Caco-2 (cell line): ENCODE measurements around the gene KRT85. TPM values are rescaled to one million over a fixed set of nuclear protein-coding genes. Genes with fewer than 3 reads are reported as not detected.
A peak's percentile ranks its signal among the peaks of the same experiment; 100 is the strongest.

Experiments used
- BruUV-seq: library from RNA; stranded (reverse); fragments of 400-500 nt; replicated peaks from 2 replicates; lab custom pipeline; 2021; lab: Mats Ljungman, UMichigan
- CTCF ChIA-PET: fragments of 300-600 bp; sonication (Branson Sonifier 250); formaldehyde crosslinking; loops from one replicate; lab custom pipeline; 2022; ENCODE audit warnings: antibody characterized with exemption; lab: Charles Lee
- POLR2A ChIA-PET: fragments of 300-600 bp; sonication (Branson Sonifier 250); formaldehyde crosslinking; loops from one replicate; lab custom pipeline; 2022; ENCODE audit warnings: antibody characterized with exemption; lab: Charles Lee
- DNase-seq, 2 experiments: peaks; one replicate each; pipeline versions ENCODE4 v3.0.0 to v3.0.0-alpha.2; 2020 to 2022
- H3K27me3 ChIP-seq: replicated peaks from 2 replicates; pipeline ENCODE4 v1.6.0; 2011; ENCODE audit warnings: low read length; ENCODE audit not compliant: control insufficient read depth, insufficient read depth
- H3K36me3 ChIP-seq: 2 replicates; pipeline ENCODE4 v1.5.1; 2011; ENCODE audit warnings: low read length; ENCODE audit not compliant: control insufficient read depth, insufficient read depth
- H3K4me1 ChIP-seq: fragments of 250-450 bp; sonication (Bioruptor Pico); 2 replicates; pipeline ENCODE4 v1.5.1; 2020; ENCODE audit warnings: mild to moderate bottlenecking
- H3K4me3 ChIP-seq: 2 replicates; pipeline ENCODE4 v1.5.1; 2011; ENCODE audit warnings: low read depth, mild to moderate bottlenecking, control low read depth, low read length
- H3K9me3 ChIP-seq: fragments of 250-450 bp; sonication (Bioruptor Pico); 2 replicates; pipeline ENCODE4 v1.5.1; 2020; ENCODE audit warnings: mild to moderate bottlenecking, moderate library complexity
- H3K27ac Mint-ChIP-seq: one replicate; pipeline ENCODE4 v1.8.0; 2022; ENCODE audit warnings: mixed read lengths; ENCODE audit not compliant: unreplicated experiment
- H3K27me3 Mint-ChIP-seq: one replicate; pipeline ENCODE4 v1.8.0; 2022; ENCODE audit warnings: mixed read lengths; ENCODE audit not compliant: insufficient read depth, unreplicated experiment
- H3K36me3 Mint-ChIP-seq: one replicate; pipeline ENCODE4 v1.8.0; 2022; ENCODE audit warnings: mild to moderate bottlenecking, mixed read lengths; ENCODE audit not compliant: insufficient read depth, unreplicated experiment
- H3K4me1 Mint-ChIP-seq: one replicate; pipeline ENCODE4 v1.8.0; 2022; ENCODE audit warnings: low read depth, mixed read lengths; ENCODE audit not compliant: unreplicated experiment
- H3K4me3 Mint-ChIP-seq: one replicate; pipeline ENCODE4 v1.8.0; 2022; ENCODE audit warnings: mild to moderate bottlenecking, moderate library complexity, mixed read lengths; ENCODE audit not compliant: unreplicated experiment
- H3K9me3 Mint-ChIP-seq: one replicate; pipeline ENCODE4 v1.8.0; 2022; ENCODE audit warnings: mixed read lengths; ENCODE audit not compliant: unreplicated experiment
- intact Hi-C: fragments of 100-400 bp; cut with micrococcal nuclease; formaldehyde crosslinking; loops from one replicate; pipeline ENCODE4 v1.10.0; 2022; ENCODE audit not compliant: unreplicated experiment
- total RNA-seq: library from RNA; stranded (reverse); gene quantifications from 2 replicates; pipeline ENCODE4 v1.2.3, GENCODE V29; 2022
- TF ChIP-seq, protein P1 (sequence below), 2 experiments: fragments of 200-600 bp in 1 of 2; IDR thresholded peaks; 1 replicate in 1 of 2; 2 replicates in 1 of 2; pipeline versions ENCODE4 v1.5.1 to v1.8.0; 2011 to 2022; ENCODE audit warnings: antibody characterized with exemption in 1 of 2, control low read depth in 1 of 2, inconsistent platforms in 1 of 2, low read depth in 1 of 2, low read length in 1 of 2, mild to moderate bottlenecking in 1 of 2, moderate library complexity in 1 of 2; ENCODE audit not compliant: insufficient read depth in 1 of 2, severe bottlenecking in 1 of 2, unreplicated experiment in 1 of 2

Gene KRT85
- total RNA-seq, 1 experiment from 2014 or later = not detected

DNA sequence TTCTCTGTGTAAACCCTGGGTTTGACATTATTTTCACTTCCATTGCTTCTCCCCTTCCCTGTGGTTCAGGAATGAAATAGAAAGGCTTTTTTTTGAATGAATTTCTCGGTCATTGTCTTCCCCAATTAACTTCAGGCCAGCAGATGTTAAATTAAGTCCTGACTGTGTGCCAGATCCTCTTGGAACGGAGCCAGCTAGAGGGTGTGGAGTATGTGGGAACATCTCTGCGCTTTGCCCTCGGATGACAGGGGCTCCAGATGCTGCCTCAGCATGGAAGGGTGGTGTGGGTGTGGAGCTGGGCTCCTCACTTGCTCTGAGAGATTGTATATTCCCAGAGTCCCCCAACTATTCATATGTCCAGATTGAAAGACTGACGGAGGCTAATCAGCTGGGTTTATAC lies 13.1 kb downstream of the KRT85 start:
- intact Hi-C loops = no loop called here

DNA sequence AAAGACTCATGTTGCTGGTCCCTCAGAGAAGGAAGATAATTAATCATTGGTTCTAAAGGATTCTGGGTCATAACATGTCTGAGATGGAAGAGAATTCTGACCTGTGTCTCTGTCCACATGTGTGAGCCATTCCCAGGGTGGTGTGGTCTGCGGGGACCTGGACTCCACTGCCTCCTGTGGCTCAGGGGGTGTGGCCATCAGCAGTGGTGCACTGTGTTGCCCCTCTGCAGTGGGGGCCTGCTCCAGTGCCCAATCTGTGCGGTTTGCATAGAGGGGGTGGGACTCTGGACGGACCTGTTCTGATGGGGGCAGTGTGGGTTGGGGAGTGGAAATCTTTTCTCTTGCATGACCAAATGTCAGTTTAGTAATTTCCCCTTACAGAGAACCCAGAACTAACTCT lies 13.5 kb downstream of the KRT85 start:
- H3K27ac Mint-ChIP-seq = no peak overlapping the region
- H3K36me3 Mint-ChIP-seq = no peaks in the 10 kb centered on the region
- Histone ChIP-seq H3K4me3 (no peak overlapping the region), H3K36me3 (no peaks in the 10 kb centered on the region), H3K4me1 (no peaks in the 10 kb centered on the region), H3K27me3 (no peaks in the 10 kb centered on the region), H3K9me3 (no peaks in the 10 kb centered on the region)
- TF ChIP-seq, protein P1, sequence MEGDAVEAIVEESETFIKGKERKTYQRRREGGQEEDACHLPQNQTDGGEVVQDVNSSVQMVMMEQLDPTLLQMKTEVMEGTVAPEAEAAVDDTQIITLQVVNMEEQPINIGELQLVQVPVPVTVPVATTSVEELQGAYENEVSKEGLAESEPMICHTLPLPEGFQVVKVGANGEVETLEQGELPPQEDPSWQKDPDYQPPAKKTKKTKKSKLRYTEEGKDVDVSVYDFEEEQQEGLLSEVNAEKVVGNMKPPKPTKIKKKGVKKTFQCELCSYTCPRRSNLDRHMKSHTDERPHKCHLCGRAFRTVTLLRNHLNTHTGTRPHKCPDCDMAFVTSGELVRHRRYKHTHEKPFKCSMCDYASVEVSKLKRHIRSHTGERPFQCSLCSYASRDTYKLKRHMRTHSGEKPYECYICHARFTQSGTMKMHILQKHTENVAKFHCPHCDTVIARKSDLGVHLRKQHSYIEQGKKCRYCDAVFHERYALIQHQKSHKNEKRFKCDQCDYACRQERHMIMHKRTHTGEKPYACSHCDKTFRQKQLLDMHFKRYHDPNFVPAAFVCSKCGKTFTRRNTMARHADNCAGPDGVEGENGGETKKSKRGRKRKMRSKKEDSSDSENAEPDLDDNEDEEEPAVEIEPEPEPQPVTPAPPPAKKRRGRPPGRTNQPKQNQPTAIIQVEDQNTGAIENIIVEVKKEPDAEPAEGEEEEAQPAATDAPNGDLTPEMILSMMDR (IDR thresholded peaks at IDR 0.05; ENCODE audit: insufficient read depth in 1 of 2, low read depth in 1 of 2, low read length in 1 of 2, severe bottlenecking in 1 of 2, unreplicated experiment in 1 of 2) = no peak
- no peak for DNase-seq
- no peaks in the 10 kb centered on the region for H3K27me3 Mint-ChIP-seq
- intact Hi-C loops = no loop called here
- no TSS peak for BruUV-seq
- ChIA-PET POLR2A (no interaction called here), CTCF (no interaction called here)
- H3K9me3 Mint-ChIP-seq = no peaks in the 10 kb centered on the region
- no peak overlapping the region for H3K4me3 Mint-ChIP-seq
- no peaks in the 10 kb centered on the region for H3K4me1 Mint-ChIP-seq

More for the DNA sequence above, 13.1 kb downstream of the KRT85 start:
- no peaks in the 10 kb centered on the region for H3K9me3 ChIP-seq
- DNase-seq = peak in 1 of 2 experiments; percentile 5
- no peaks in the 10 kb centered on the region for H3K36me3 ChIP-seq
- no peaks in the 10 kb centered on the region for H3K36me3 Mint-ChIP-seq
- no peaks in the 10 kb centered on the region for H3K27me3 ChIP-seq
- H3K4me1 Mint-ChIP-seq = no peaks in the 10 kb centered on the region
- no peaks in the 10 kb centered on the region for H3K27me3 Mint-ChIP-seq
- H3K27ac Mint-ChIP-seq = no peak overlapping the region
- H3K4me1 ChIP-seq = no peaks in the 10 kb centered on the region
- POLR2A ChIA-PET = no interaction called here
- no peaks in the 10 kb centered on the region for H3K9me3 Mint-ChIP-seq
- no peak overlapping the region for H3K4me3 ChIP-seq
- H3K4me3 Mint-ChIP-seq = no peak overlapping the region
- TF ChIP-seq, protein P1 (IDR thresholded peaks at IDR 0.05; ENCODE audit: insufficient read depth in 1 of 2, low read depth in 1 of 2, low read length in 1 of 2, severe bottlenecking in 1 of 2, unreplicated experiment in 1 of 2) = no peak
- CTCF ChIA-PET = no interaction called here
- no TSS peak for BruUV-seq

DNA sequence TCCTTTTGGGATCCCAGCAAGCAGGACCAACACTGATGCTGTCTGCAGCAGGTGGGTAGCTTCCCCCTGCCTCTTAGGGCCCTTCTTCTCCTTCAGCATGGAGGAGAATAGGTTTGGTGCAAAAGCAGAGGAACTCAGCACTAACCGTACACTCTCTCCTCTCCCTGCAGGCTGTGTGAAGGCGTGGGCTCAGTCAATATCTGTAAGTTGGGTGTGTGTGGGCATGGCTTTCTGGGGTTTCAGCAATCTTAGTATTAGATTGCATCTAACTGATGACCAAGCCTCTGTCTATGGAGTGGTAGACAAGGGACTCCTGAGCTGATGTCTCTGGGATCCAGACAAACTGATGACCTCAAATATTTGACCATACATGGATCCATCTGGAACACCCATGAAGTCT lies 14.3 kb downstream of the KRT85 start:
- H3K9me3 ChIP-seq = no peaks in the 10 kb centered on the region
- no peak overlapping the region for H3K4me3 ChIP-seq
- intact Hi-C loops = no loop called here
- ChIA-PET CTCF (no interaction called here), POLR2A (no interaction called here)
- Mint-ChIP-seq H3K4me3 (no peak overlapping the region), H3K4me1 (no peaks in the 10 kb centered on the region), H3K27ac (no peak overlapping the region), H3K36me3 (no peaks in the 10 kb centered on the region), H3K9me3 (no peaks in the 10 kb centered on the region), H3K27me3 (no peaks in the 10 kb centered on the region)
- BruUV-seq = no TSS peak
- H3K4me1 ChIP-seq = no peaks in the 10 kb centered on the region
- no peak for DNase-seq
- H3K36me3 ChIP-seq = no peaks in the 10 kb centered on the region
- H3K27me3 ChIP-seq = no peaks in the 10 kb centered on the region
- TF ChIP-seq, protein P1 (IDR thresholded peaks at IDR 0.05; ENCODE audit: insufficient read depth in 1 of 2, low read depth in 1 of 2, low read length in 1 of 2, severe bottlenecking in 1 of 2, unreplicated experiment in 1 of 2) = no peak
